OCI-LY7 (cell line): ENCODE measurements around the gene PIH1D1. TPM values are rescaled to one million over a fixed set of nuclear protein-coding genes. Genes with fewer than 3 reads are reported as not detected.
A peak's percentile ranks its signal among the peaks of the same experiment; 100 is the strongest.

Experiments
- BruUV-seq: library from RNA; stranded (reverse); fragments of 400-500 nt; replicated peaks from 2 replicates; lab custom pipeline; 2021; lab: Mats Ljungman, UMichigan
- CTCF ChIA-PET: fragments of 300-600 bp; sonication (Branson Sonifier 250); formaldehyde crosslinking; loops from one replicate; lab custom pipeline; 2022; ENCODE audit warnings: antibody characterized with exemption; ENCODE audit not compliant: unreplicated experiment; lab: Charles Lee
- POLR2A ChIA-PET: fragments of 300-600 bp; sonication (Branson Sonifier 250); formaldehyde crosslinking; loops from one replicate; lab custom pipeline; 2022; ENCODE audit warnings: antibody characterized with exemption; lab: Charles Lee
- DNase-seq: peaks from one replicate; pipeline ENCODE4 v3.0.0-alpha.2; 2015; ENCODE audit warnings: low spot score
- H2AFZ ChIP-seq: fragments of 200-600 bp; sonication (generic), shearing (Covaris generic); 2 replicates; pipeline ENCODE4 v1.6.1; 2014; ENCODE audit warnings: mild to moderate bottlenecking, antibody characterized with exemption, low read length, moderate library complexity
- H3K27ac ChIP-seq: fragments of 200-600 bp; sonication (generic); 2 replicates; pipeline ENCODE4 v1.5.1; 2014; ENCODE audit warnings: mixed run types, low read depth, mild to moderate bottlenecking, moderate library complexity, low read length, inconsistent platforms; ENCODE audit not compliant: poor library complexity, severe bottlenecking
- H3K36me3 ChIP-seq: fragments of 200-600 bp; sonication (generic); 2 replicates; pipeline ENCODE4 v1.6.1; 2014; ENCODE audit warnings: mild to moderate bottlenecking, antibody characterized with exemption, low read length, moderate library complexity, mixed read lengths; ENCODE audit not compliant: insufficient read depth
- H3K4me1 ChIP-seq: fragments of 200-600 bp; sonication (generic); 2 replicates; pipeline ENCODE4 v1.5.1; 2014; ENCODE audit warnings: mild to moderate bottlenecking, low read length; ENCODE audit not compliant: insufficient read depth, poor library complexity, severe bottlenecking
- H3K4me2 ChIP-seq: fragments of 200-600 bp; sonication (generic); 2 replicates; pipeline ENCODE4 v1.6.1; 2014; ENCODE audit warnings: mild to moderate bottlenecking, low read length
- H3K4me3 ChIP-seq: fragments of 200-600 bp; sonication (generic); 2 replicates; pipeline ENCODE4 v1.5.1; 2014; ENCODE audit warnings: mild to moderate bottlenecking, low read depth, low read length; ENCODE audit not compliant: poor library complexity, severe bottlenecking
- H3K79me2 ChIP-seq: fragments of 200-600 bp; sonication (generic); 2 replicates; pipeline ENCODE4 v1.6.1; 2016; ENCODE audit warnings: low read depth, mild to moderate bottlenecking, low read length, moderate library complexity, mixed read lengths; ENCODE audit not compliant: insufficient read depth
- H3K9me2 ChIP-seq: fragments of 200-600 bp; sonication (generic); 2 replicates; pipeline ENCODE4 v1.6.1; 2016; ENCODE audit warnings: mild to moderate bottlenecking, low read length, mixed read lengths; ENCODE audit not compliant: insufficient read depth
- H3K9me3 ChIP-seq: fragments of 200-600 bp; sonication (generic); 2 replicates; pipeline ENCODE4 v1.6.1; 2014; ENCODE audit warnings: mild to moderate bottlenecking, mixed run types, low read length, mixed read lengths
- H4K20me1 ChIP-seq: fragments of 200-600 bp; sonication (generic); 2 replicates; pipeline ENCODE4 v1.6.1; 2014; ENCODE audit warnings: mild to moderate bottlenecking, antibody characterized with exemption, low read length, moderate library complexity, mixed read lengths; ENCODE audit not compliant: insufficient read depth
- EZH2phosphoT487 ChIP-seq: fragments of 200-600 bp; sonication (generic); IDR thresholded peaks from 2 replicates; pipeline ENCODE4 v1.6.1; 2018; ENCODE audit warnings: low read depth, borderline replicate concordance, mild to moderate bottlenecking, mixed run types, antibody characterized with exemption, low read length, moderate library complexity, mixed read lengths
- intact Hi-C: fragments of 100-400 bp; cut with micrococcal nuclease; formaldehyde crosslinking; loops from one replicate; pipeline ENCODE4 v1.10.0; 2022; ENCODE audit not compliant: unreplicated experiment
- total RNA-seq, 2 experiments: library from RNA; depleted of rRNA in 1 of 2; stranded (reverse); fragments of >200 nt in 1 of 2; shearing (Covaris generic) in 1 of 2; gene quantifications; 2 replicates each; pipeline ENCODE4 v1.2.3, GENCODE V29; 2014 to 2022
- TF ChIP-seq, protein P1 (sequence below): fragments of 200-600 bp; sonication (generic); conservative IDR thresholded peaks from 2 replicates; pipeline ENCODE4 v1.5.1; 2014; ENCODE audit warnings: mild to moderate bottlenecking, antibody characterized with exemption, low read length, moderate library complexity, mixed read lengths

Gene PIH1D1
- total RNA-seq, 2 experiments from 2014 or later, result 95.5 to 117 TPM

DNA sequence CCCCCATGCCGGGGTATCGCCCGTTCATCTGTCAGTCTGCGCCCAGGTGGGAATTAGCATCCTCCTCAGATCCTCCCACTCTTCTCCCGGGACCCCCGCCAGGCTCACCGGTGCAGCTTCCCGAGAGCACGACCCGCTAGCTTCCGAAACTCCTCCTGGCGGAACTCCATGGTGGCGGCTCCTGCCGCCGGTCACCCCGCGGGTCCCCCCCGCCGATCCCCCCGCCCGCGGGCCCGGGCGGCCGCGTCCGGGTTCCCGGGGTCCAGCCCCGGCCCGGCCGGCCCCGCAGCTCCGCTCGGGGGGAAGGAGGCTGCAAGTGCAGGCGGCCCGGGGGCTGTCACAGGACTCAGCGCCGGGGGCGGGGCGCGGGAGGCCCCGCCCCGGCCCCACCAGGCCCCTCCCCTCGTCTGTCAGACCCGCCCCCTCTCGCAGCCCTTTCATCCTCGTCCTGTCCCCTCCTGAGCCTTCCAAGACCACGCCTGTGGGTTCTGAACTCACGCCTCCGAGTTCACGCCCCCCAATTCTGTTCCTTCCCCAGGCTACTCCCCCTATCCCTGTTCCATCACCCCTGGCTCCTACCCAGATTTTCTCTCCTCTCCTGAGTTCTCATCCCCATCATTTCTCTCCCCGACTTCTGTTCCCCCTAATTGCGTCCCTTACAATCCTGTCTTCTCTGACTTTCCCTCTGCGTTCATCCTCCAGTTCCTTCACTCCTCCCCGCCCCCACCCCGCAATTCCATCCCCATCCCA lies 10.2 kb downstream of the PIH1D1 start, which contains the start of gene SLC17A7:
Gene SLC17A7, minus strand, starts transcription at position 318 of the 750 bp plus-strand sequence. Its CDS starts 148 bp downstream, at position 170.
- no peak within 1 kb of the TSS for H2AFZ ChIP-seq
- H3K9me2 ChIP-seq, result no peaks in the 10 kb centered on the region
- ChIA-PET CTCF (interaction anchor here (0.8 kb wide), 1 partner anchor 50 kb away, joined by 4 read pairs; no protein-coding TSS in a partner anchor), POLR2A (no interaction called here)
- H4K20me1 ChIP-seq, result no peaks in the 10 kb centered on the region
- peaks cover 6% of the 10 kb centered on the region for H3K4me1 ChIP-seq
- H3K36me3 ChIP-seq, result peaks cover 2% of the 10 kb centered on the region; the same call in 1 of the 2 replicates
- peak within 1 kb of the TSS; percentile 71 for H3K4me3 ChIP-seq
- intact Hi-C loops, result loop anchor here (10.0 kb wide), 1 partner anchor 107 kb away; the partner anchor contains the start of gene CD37
- no peak for TF ChIP-seq EZH2phosphoT487
- TF ChIP-seq, protein P1, sequence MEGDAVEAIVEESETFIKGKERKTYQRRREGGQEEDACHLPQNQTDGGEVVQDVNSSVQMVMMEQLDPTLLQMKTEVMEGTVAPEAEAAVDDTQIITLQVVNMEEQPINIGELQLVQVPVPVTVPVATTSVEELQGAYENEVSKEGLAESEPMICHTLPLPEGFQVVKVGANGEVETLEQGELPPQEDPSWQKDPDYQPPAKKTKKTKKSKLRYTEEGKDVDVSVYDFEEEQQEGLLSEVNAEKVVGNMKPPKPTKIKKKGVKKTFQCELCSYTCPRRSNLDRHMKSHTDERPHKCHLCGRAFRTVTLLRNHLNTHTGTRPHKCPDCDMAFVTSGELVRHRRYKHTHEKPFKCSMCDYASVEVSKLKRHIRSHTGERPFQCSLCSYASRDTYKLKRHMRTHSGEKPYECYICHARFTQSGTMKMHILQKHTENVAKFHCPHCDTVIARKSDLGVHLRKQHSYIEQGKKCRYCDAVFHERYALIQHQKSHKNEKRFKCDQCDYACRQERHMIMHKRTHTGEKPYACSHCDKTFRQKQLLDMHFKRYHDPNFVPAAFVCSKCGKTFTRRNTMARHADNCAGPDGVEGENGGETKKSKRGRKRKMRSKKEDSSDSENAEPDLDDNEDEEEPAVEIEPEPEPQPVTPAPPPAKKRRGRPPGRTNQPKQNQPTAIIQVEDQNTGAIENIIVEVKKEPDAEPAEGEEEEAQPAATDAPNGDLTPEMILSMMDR, result no peak
- DNase-seq, result peak; percentile 45
- no peaks in the 10 kb centered on the region for H3K79me2 ChIP-seq
- H3K4me2 ChIP-seq, result peak within 1 kb of the TSS; percentile 91
- no peaks in the 10 kb centered on the region for H3K9me3 ChIP-seq
- H3K27ac ChIP-seq, result no peak within 1 kb of the TSS
- no TSS peak for BruUV-seq

GRCh38 chr19:49440439-49441209 lies 11.0 kb downstream of the PIH1D1 start:
- Histone ChIP-seq H3K4me1 (peaks cover 11% of the 10 kb centered on the region), H3K4me3 (no peak overlapping the region), H3K9me2 (no peaks in the 10 kb centered on the region), H3K4me2 (no peak overlapping the region), H4K20me1 (no peaks in the 10 kb centered on the region), H3K79me2 (no peaks in the 10 kb centered on the region), H3K9me3 (no peaks in the 10 kb centered on the region), H2AFZ (no peak overlapping the region), H3K36me3 (no peaks in the 10 kb centered on the region), H3K27ac (no peak overlapping the region)
- ChIA-PET CTCF (no interaction called here), POLR2A (no interaction called here)
- no TSS peak for BruUV-seq
- TF ChIP-seq, protein P1, result no peak
- no peak for TF ChIP-seq EZH2phosphoT487
- no peak for DNase-seq
- intact Hi-C loops, result loop anchor here (10.0 kb wide), 1 partner anchor 106 kb away; the partner anchor contains the start of gene CD37
